Fibroblast of lung (primary cell): Measurements from ENCODE around the gene KLHL17.
A peak's percentile ranks its signal among the peaks of the same experiment; 100 is the strongest.

Experiments used
- CTCF ChIP-seq, 2 donors: IDR thresholded peaks in 1 of 2; conservative IDR thresholded peaks in 1 of 2; 1 replicate in 1 of 2; 2 replicates in 1 of 2; pipeline ENCODE4 v1.5.1; 2011 to 2012; ENCODE audit warnings: low read length in 2 of 2, control low read depth in 1 of 2, inconsistent platforms in 1 of 2, low read depth in 1 of 2, mild to moderate bottlenecking in 1 of 2
- EZH2 ChIP-seq: IDR thresholded peaks from 2 replicates; pipeline ENCODE4 v1.5.1; 2012; ENCODE audit warnings: low read length, control low read depth, mild to moderate bottlenecking; ENCODE audit errors: missing control alignments

- TF ChIP-seq EZH2 (peak; percentile 6), CTCF (conservative IDR thresholded peaks at IDR 0.05 in 1 of 2, IDR thresholded peaks at IDR 0.05 in 1 of 2; ENCODE audit: low read depth in 1 of 2, low read length in 2 of 2) (no peak)
Measured at GRCh38 chr1:940107-941014, 20.0 kb upstream of the KLHL17 start.
